SK-N-MC (cell line): ENCODE measurements around the gene MPC1L.
A peak's percentile ranks its signal among the peaks of the same experiment; 100 is the strongest.
"Not testable (repeated sequence)": the region's sequence is repeated elsewhere in the genome, so short reads cannot be mapped to it uniquely, and the experiment has no call there.

ENCODE experiments used
- DNase-seq: peaks from one replicate; pipeline ENCODE4 v3.0.0-alpha.2; 2011; ENCODE audit warnings: low read depth, low spot score
- H3K27ac ChIP-seq: fragments of 200-600 bp; sonication (generic); 2 replicates; pipeline ENCODE4 v1.5.1; 2016; ENCODE audit warnings: mixed run types
- H3K36me3 ChIP-seq: fragments of 200-600 bp; sonication (generic); 2 replicates; pipeline ENCODE4 v1.6.1; 2017; ENCODE audit warnings: antibody characterized with exemption, low read length, mixed read lengths; ENCODE audit not compliant: insufficient read depth
- H3K4me3 ChIP-seq: fragments of 200-600 bp; sonication (generic); 2 replicates; pipeline ENCODE4 v1.5.1; 2016
- H3K9ac ChIP-seq: fragments of 200-600 bp; sonication (generic); 2 replicates; pipeline ENCODE4 v1.8.0; 2017; ENCODE audit warnings: mixed run types, mixed read lengths; ENCODE audit not compliant: insufficient read length
- H3K9me3 ChIP-seq: fragments of 200-600 bp; sonication (generic); 2 replicates; pipeline ENCODE4 v1.6.1; 2017; ENCODE audit warnings: low read depth, mild to moderate bottlenecking, antibody characterized with exemption, low read length, moderate library complexity, mixed read lengths
- EZH2 ChIP-seq: fragments of 200-600 bp; sonication (generic); IDR thresholded peaks from one replicate; pipeline ENCODE4 v1.6.1; 2017; ENCODE audit warnings: antibody characterized with exemption
- FOXP2 ChIP-seq: optimal IDR thresholded peaks from 2 replicates; pipeline ENCODE3; 2011; ENCODE audit warnings: mild to moderate bottlenecking, moderate library complexity; ENCODE audit not compliant: insufficient read depth; ENCODE audit errors: extremely low read length, control extremely low read depth
- POLR2AphosphoS5 ChIP-seq: IDR thresholded peaks from 2 replicates; pipeline ENCODE4 v1.6.1; 2012; ENCODE audit warnings: mild to moderate bottlenecking, low read depth, low read length, borderline replicate concordance

MPC1L gene

GRCh38 chrX:40581336-40581920, 41.8 kb upstream of the MPC1L start:
- no peaks in the 10 kb centered on the region for H3K9me3 ChIP-seq
- DNase-seq: no peak
- peak overlapping the region; percentile 80 for H3K4me3 ChIP-seq

GRCh38 chrX:40582178-40582577, 41.0 kb upstream of the MPC1L start:
- not testable (repeated sequence) for H3K9ac ChIP-seq, H3K9me3 ChIP-seq, H3K36me3 ChIP-seq, DNase-seq, H3K27ac ChIP-seq, H3K4me3 ChIP-seq

More at GRCh38 chrX:40581336-40581920, 41.8 kb upstream of the MPC1L start:
- Histone ChIP-seq H3K27ac (no peak overlapping the region), H3K9ac (peak overlapping the region; percentile 71), H3K36me3 (no peaks in the 10 kb centered on the region)
- TF ChIP-seq FOXP2 (no peak), POLR2AphosphoS5 (no peak), EZH2 (no peak)

GRCh38 chrX:40582811-40583210, 40.4 kb upstream of the MPC1L start:
- no peaks in the 10 kb centered on the region for H3K9me3 ChIP-seq
- no peak overlapping the region for H3K9ac ChIP-seq
- TF ChIP-seq FOXP2: no peak
- no peak for TF ChIP-seq EZH2
- no peak for TF ChIP-seq POLR2AphosphoS5
- no peak overlapping the region for H3K27ac ChIP-seq
- H3K36me3 ChIP-seq: no peaks in the 10 kb centered on the region
- DNase-seq: no peak
- H3K4me3 ChIP-seq: no peak overlapping the region

GRCh38 chrX:40587623-40588022, 35.6 kb upstream of the MPC1L start:
- not testable (repeated sequence) for H3K4me3 ChIP-seq, H3K9me3 ChIP-seq, DNase-seq, H3K36me3 ChIP-seq, H3K27ac ChIP-seq, H3K9ac ChIP-seq

GRCh38 chrX:40589616-40590321, 33.5 kb upstream of the MPC1L start:
- not testable (repeated sequence) for H3K9ac ChIP-seq, H3K27ac ChIP-seq, DNase-seq, H3K36me3 ChIP-seq, H3K4me3 ChIP-seq, H3K9me3 ChIP-seq

- no peaks in the 10 kb centered on the region for H3K9me3 ChIP-seq
- no peak overlapping the region for H3K9ac ChIP-seq
- no peak overlapping the region for H3K27ac ChIP-seq
- H3K4me3 ChIP-seq: no peak overlapping the region
- peaks cover 14% of the 10 kb centered on the region; the same call in 1 of the 2 replicates for H3K36me3 ChIP-seq
- TF ChIP-seq FOXP2: no peak
- TF ChIP-seq EZH2: no peak
- no peak for TF ChIP-seq POLR2AphosphoS5
- DNase-seq: no peak
Observed at GRCh38 chrX:40603446-40603845, 19.8 kb upstream of the MPC1L start.

- Histone ChIP-seq H3K9me3 (no peaks in the 10 kb centered on the region), H3K36me3 (no peaks in the 10 kb centered on the region), H3K9ac (no peak overlapping the region), H3K4me3 (no peak overlapping the region), H3K27ac (no peak overlapping the region)
- TF ChIP-seq EZH2 (no peak), POLR2AphosphoS5 (no peak), FOXP2 (no peak)
- DNase-seq: no peak
Observed at GRCh38 chrX:40607381-40607780, 15.8 kb upstream of the MPC1L start.

GRCh38 chrX:40612511-40612910, 10.7 kb upstream of the MPC1L start:
- DNase-seq: no peak
- no peak for TF ChIP-seq FOXP2
- no peak for TF ChIP-seq EZH2
- no peak for TF ChIP-seq POLR2AphosphoS5
- Histone ChIP-seq H3K4me3 (no peak overlapping the region), H3K27ac (no peak overlapping the region), H3K9me3 (no peaks in the 10 kb centered on the region), H3K9ac (no peak overlapping the region), H3K36me3 (no peaks in the 10 kb centered on the region)

- DNase-seq: no peak
- Histone ChIP-seq H3K9me3 (no peaks in the 10 kb centered on the region), H3K27ac (no peak overlapping the region), H3K4me3 (no peak overlapping the region), H3K9ac (no peak overlapping the region), H3K36me3 (no peaks in the 10 kb centered on the region)
- no peak for TF ChIP-seq FOXP2
- no peak for TF ChIP-seq POLR2AphosphoS5
- TF ChIP-seq EZH2: no peak
Observed at GRCh38 chrX:40615976-40616375, 7.3 kb upstream of the MPC1L start.
